ENCODE results near the gene TNFRSF19. TPM values are rescaled to one million over a fixed set of nuclear protein-coding genes. Genes with fewer than 3 reads are reported as not detected.

Gene TNFRSF19
- total and polyA plus RNA-seq, 2 of the 4 experiments (the other 2 are of a cell fraction), result 18.6 to 26.3 TPM

GRCh38 chr13:23610966-23611491, 40.8 kb downstream of the TNFRSF19 start:
- H3K4me3 ChIP-seq (ENCODE audit: insufficient read depth, low read depth, low read length), result no peak overlapping the region
- H3K4ac ChIP-seq (ENCODE audit: low read depth, low read length), result peak overlapping the region; percentile 64
- no peak overlapping the region for H2AFZ ChIP-seq (replicated peaks; ENCODE audit: low read length, poor library complexity)
- peak overlapping the region; percentile 56; the same call in 1 of the 2 replicates for H2BK120ac ChIP-seq (ENCODE audit: low read depth, low read length)
- ChIA-PET POLR2A (ENCODE audit: unreplicated experiment) (interaction anchor here (1.3 kb wide), 1 partner anchor 278 kb away, joined by 3 read pairs; the partner anchor contains the start of gene MIPEP), CTCF (interaction anchor here (0.6 kb wide), 1 partner anchor 11 kb away, joined by 3 read pairs; no protein-coding TSS in a partner anchor)
- no peak overlapping the region for H3K9ac ChIP-seq (ENCODE audit: low read depth, low read length)
- no peaks in the 10 kb centered on the region for H3K9me3 ChIP-seq (ENCODE audit: control insufficient read depth, insufficient read depth, low read length)
- H2BK20ac ChIP-seq (ENCODE audit: low read depth, low read length), result peak overlapping the region; percentile 52; the same call in 1 of the 2 replicates
- in situ Hi-C loops (cut with MboI; ENCODE audit: low sequenced_read_pairs), result no loop called here
- H4K8ac ChIP-seq (ENCODE audit: low read depth in 2 of 2, low read length in 2 of 2), result peak overlapping the region in 1 of 2 experiments; percentile 38; a peak in 1 of 4 replicates
- no peak overlapping the region for H3K4me2 ChIP-seq (ENCODE audit: low read depth, low read length)
- dilution Hi-C loops (cut with HindIII; ENCODE audit: low sequenced_read_pairs, unreplicated experiment), result no loop called here
- peak overlapping the region; percentile 74; the same call in 1 of the 3 replicates for H2BK15ac ChIP-seq (ENCODE audit: low read depth, low read length)
- H3K4me1 ChIP-seq (ENCODE audit: control insufficient read depth, insufficient read depth, low read length), result peaks cover 18% of the 10 kb centered on the region
- no TSS peak for BruUV-seq (replicated peaks)
- no peaks in the 10 kb centered on the region for H3K27me3 ChIP-seq (ENCODE audit: control insufficient read depth, insufficient read depth, low read length)
- H3K9me1 ChIP-seq (ENCODE audit: insufficient read depth, low read length), result peaks cover 8% of the 10 kb centered on the region; the same call in 1 of the 2 replicates
- H2AK5ac ChIP-seq (ENCODE audit: low read depth, low read length), result peak overlapping the region; percentile 94
- peak overlapping the region; percentile 81 for H3K14ac ChIP-seq (replicated peaks; ENCODE audit: low read depth, low read length)
- H2BK5ac ChIP-seq (ENCODE audit: low read depth, low read length, poor library complexity, severe bottlenecking), result peak overlapping the region; percentile 22
- H3K23ac ChIP-seq (ENCODE audit: low read depth, low read length), result peak overlapping the region; percentile 14; the same call in 1 of the 2 replicates
- no CpG with 5 or more reads among the region's 2 CpGs for WGBS, 2 experiments (ENCODE audit: extremely low coverage in 2 of 2, insufficient read length in 1 of 2)
- peak overlapping the region; percentile 61; the same call in 1 of the 2 replicates for H4K5ac ChIP-seq (ENCODE audit: low read depth, low read length)
- H3K36me3 ChIP-seq (ENCODE audit: control insufficient read depth, insufficient read depth, low read length), result peaks cover 31% of the 10 kb centered on the region
- H3K79me1 ChIP-seq (ENCODE audit: low read depth in 1 of 2, low read length in 2 of 2), result peaks cover 4 to 18% of the 10 kb centered on the region in 2 experiments; a peak in 3 of 4 replicates
- 0 out of 2 replicates have a peak, but pooled peaks have one; percentile 7 for ATAC-seq (ENCODE audit: low read depth)
- H4K91ac ChIP-seq (ENCODE audit: insufficient read depth, low read depth, low read length), result peak overlapping the region; percentile 84
- no peaks in the 10 kb centered on the region for H4K20me1 ChIP-seq (ENCODE audit: insufficient read depth, low read length)
- H2AK9ac ChIP-seq (replicated peaks; ENCODE audit: low read depth, low read length, poor library complexity), result no peak overlapping the region
- H3K27ac ChIP-seq (ENCODE audit: insufficient read depth, low read length), result peak overlapping the region; percentile 75; the same call in 1 of the 2 replicates
- H3K56ac ChIP-seq (ENCODE audit: extremely low read depth, insufficient read depth, low read length), result peak overlapping the region; percentile 26; the same call in 1 of the 2 replicates
- H3K18ac ChIP-seq (ENCODE audit: low read depth, low read length), result peak overlapping the region; percentile 87
- intact Hi-C loops (cut with micrococcal nuclease), result no loop called here
- peak; percentile 53 for DNase-seq
- TF ChIP-seq CEBPB (IDR thresholded peaks at IDR 0.05; ENCODE audit: low read depth, low read length) (no peak), BHLHE40 (IDR thresholded peaks at IDR 0.05; ENCODE audit: low read depth, low read length) (no peak), RCOR1 (IDR thresholded peaks at IDR 0.05; ENCODE audit: insufficient replicate concordance, low read length) (no peak), RAD21 (IDR thresholded peaks at IDR 0.05; ENCODE audit: low read length) (no peak), MAZ (IDR thresholded peaks at IDR 0.05; ENCODE audit: borderline replicate concordance, low read depth, low read length) (no peak), RFX5 (IDR thresholded peaks at IDR 0.05; ENCODE audit: low read depth, low read length) (no peak), MAFK (IDR thresholded peaks at IDR 0.05; ENCODE audit: low read depth, low read length) (no peak), USF2 (IDR thresholded peaks at IDR 0.05; ENCODE audit: low read depth, low read length) (no peak), MXI1 (IDR thresholded peaks at IDR 0.05; ENCODE audit: borderline replicate concordance, low read depth, low read length) (no peak), SMC3 (IDR thresholded peaks at IDR 0.05; ENCODE audit: low read depth, low read length) (no peak), CHD1 (IDR thresholded peaks at IDR 0.05; ENCODE audit: low read depth, low read length) (no peak), FOS (IDR thresholded peaks at IDR 0.05; ENCODE audit: low read depth, low read length) (no peak)
- TF ChIP-seq, protein P1, sequence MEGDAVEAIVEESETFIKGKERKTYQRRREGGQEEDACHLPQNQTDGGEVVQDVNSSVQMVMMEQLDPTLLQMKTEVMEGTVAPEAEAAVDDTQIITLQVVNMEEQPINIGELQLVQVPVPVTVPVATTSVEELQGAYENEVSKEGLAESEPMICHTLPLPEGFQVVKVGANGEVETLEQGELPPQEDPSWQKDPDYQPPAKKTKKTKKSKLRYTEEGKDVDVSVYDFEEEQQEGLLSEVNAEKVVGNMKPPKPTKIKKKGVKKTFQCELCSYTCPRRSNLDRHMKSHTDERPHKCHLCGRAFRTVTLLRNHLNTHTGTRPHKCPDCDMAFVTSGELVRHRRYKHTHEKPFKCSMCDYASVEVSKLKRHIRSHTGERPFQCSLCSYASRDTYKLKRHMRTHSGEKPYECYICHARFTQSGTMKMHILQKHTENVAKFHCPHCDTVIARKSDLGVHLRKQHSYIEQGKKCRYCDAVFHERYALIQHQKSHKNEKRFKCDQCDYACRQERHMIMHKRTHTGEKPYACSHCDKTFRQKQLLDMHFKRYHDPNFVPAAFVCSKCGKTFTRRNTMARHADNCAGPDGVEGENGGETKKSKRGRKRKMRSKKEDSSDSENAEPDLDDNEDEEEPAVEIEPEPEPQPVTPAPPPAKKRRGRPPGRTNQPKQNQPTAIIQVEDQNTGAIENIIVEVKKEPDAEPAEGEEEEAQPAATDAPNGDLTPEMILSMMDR (conservative IDR thresholded peaks at IDR 0.05; ENCODE audit: low read depth, low read length), result no peak
- TF ChIP-seq, protein P2, sequence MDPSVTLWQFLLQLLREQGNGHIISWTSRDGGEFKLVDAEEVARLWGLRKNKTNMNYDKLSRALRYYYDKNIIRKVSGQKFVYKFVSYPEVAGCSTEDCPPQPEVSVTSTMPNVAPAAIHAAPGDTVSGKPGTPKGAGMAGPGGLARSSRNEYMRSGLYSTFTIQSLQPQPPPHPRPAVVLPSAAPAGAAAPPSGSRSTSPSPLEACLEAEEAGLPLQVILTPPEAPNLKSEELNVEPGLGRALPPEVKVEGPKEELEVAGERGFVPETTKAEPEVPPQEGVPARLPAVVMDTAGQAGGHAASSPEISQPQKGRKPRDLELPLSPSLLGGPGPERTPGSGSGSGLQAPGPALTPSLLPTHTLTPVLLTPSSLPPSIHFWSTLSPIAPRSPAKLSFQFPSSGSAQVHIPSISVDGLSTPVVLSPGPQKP (IDR thresholded peaks at IDR 0.05; ENCODE audit: borderline replicate concordance, low read depth, low read length), result no peak

Measured in IMR-90 (cell line).